K562 (cell line): ENCODE data around the gene KIF26B.

Experiments
- CHCHD3 ChIP-seq: fragments of 250-450 bp; sonication (Bioruptor Pico); IDR thresholded peaks from 2 replicates; pipeline ENCODE4 v2.1.2; 2022; ENCODE audit warnings: mild to moderate bottlenecking
- HCFC1 ChIP-seq: IDR thresholded peaks from 2 replicates; pipeline ENCODE4 v1.6.1; 2012; ENCODE audit warnings: low read depth, low read length, improper control_type of control experiment
- KAT7 ChIP-seq: sonication (generic); formaldehyde crosslinking; IDR thresholded peaks from 2 replicates; pipeline ENCODE4 v1.8.0; 2022; ENCODE audit warnings: missing genetic modification reagents, mild to moderate bottlenecking, borderline replicate concordance
- MYC ChIP-seq, 2 experiments: fragments of 250-450 bp in 1 of 2; sonication (Bioruptor Pico) in 1 of 2; IDR thresholded peaks; 2 replicates each; pipeline versions ENCODE4 v1.5.1 to v1.6.1; 2012 to 2021; ENCODE audit warnings: low read depth in 2 of 2, borderline replicate concordance in 1 of 2, improper control_type of control experiment in 1 of 2, low read length in 1 of 2, mild to moderate bottlenecking in 1 of 2, moderate library complexity in 1 of 2
- SAP30 ChIP-seq: fragments of 200-600 bp; sonication (generic); IDR thresholded peaks from 2 replicates; pipeline ENCODE4 v1.6.1; 2012; ENCODE audit warnings: borderline replicate concordance, low read depth, mild to moderate bottlenecking, moderate library complexity, low read length, control low read depth, inconsistent platforms; ENCODE audit not compliant: insufficient read depth, poor library complexity, severe bottlenecking
- ZKSCAN1 ChIP-seq: fragments of 150-350 bp; IDR thresholded peaks from 2 replicates; pipeline ENCODE4 v1.6.1; 2016; ENCODE audit warnings: low read depth, low read length
- ZNF41 ChIP-seq: fragments of 250-450 bp; sonication (Bioruptor Pico); conservative IDR thresholded peaks from 2 replicates; pipeline ENCODE4 v1.4.0; 2020; ENCODE audit warnings: mild to moderate bottlenecking
- TF ChIP-seq, protein P1 (sequence below), 3 experiments: IDR thresholded peaks in 2 of 3; conservative IDR thresholded peaks in 1 of 3; 2 replicates each; pipeline ENCODE4 v1.5.1; 2011 to 2012; ENCODE audit warnings: low read length in 3 of 3, mild to moderate bottlenecking in 3 of 3, control low read depth in 2 of 3, improper control_type of control experiment in 1 of 3, inconsistent platforms in 1 of 3, low read depth in 1 of 3, mixed read lengths in 1 of 3, moderate library complexity in 1 of 3; ENCODE audit not compliant: insufficient read depth in 2 of 3
- TF ChIP-seq, protein P2 (sequence below): fragments of 250-450 bp; sonication (Bioruptor Pico); IDR thresholded peaks from 2 replicates; pipeline ENCODE4 v1.5.1; 2021; ENCODE audit warnings: mild to moderate bottlenecking

DNA sequence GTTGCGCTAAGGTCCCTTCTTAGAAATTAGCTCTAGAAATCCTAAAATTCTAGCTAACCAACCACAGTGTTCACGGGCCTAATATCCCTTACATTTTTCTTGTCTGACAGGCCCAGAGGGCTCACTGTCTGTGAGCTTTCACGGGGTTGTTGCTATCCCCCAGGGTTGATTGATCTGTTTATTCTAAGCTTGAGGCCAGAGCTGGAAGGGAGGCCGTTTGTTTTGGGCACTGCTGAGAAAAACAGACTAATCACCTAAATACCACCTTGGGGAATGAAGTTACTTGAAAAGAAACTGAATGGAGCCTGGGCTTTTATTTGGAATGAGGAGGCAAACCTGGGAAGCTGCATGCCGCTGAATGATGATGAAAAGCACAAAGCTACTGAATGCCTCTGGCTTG lies 162.4 kb downstream of the KIF26B start:
- TF ChIP-seq, protein P1, sequence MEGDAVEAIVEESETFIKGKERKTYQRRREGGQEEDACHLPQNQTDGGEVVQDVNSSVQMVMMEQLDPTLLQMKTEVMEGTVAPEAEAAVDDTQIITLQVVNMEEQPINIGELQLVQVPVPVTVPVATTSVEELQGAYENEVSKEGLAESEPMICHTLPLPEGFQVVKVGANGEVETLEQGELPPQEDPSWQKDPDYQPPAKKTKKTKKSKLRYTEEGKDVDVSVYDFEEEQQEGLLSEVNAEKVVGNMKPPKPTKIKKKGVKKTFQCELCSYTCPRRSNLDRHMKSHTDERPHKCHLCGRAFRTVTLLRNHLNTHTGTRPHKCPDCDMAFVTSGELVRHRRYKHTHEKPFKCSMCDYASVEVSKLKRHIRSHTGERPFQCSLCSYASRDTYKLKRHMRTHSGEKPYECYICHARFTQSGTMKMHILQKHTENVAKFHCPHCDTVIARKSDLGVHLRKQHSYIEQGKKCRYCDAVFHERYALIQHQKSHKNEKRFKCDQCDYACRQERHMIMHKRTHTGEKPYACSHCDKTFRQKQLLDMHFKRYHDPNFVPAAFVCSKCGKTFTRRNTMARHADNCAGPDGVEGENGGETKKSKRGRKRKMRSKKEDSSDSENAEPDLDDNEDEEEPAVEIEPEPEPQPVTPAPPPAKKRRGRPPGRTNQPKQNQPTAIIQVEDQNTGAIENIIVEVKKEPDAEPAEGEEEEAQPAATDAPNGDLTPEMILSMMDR (IDR thresholded peaks at IDR 0.05 in 2 of 3, conservative IDR thresholded peaks at IDR 0.05 in 1 of 3; ENCODE audit: insufficient read depth in 2 of 3, low read depth in 1 of 3, low read length in 3 of 3) = no peak
- TF ChIP-seq MYC (IDR thresholded peaks at IDR 0.05; ENCODE audit: low read depth, low read length) (no peak), MYC (CRISPR knock-in tag; IDR thresholded peaks at IDR 0.05; ENCODE audit: borderline replicate concordance, low read depth) (no peak), ZKSCAN1 (no peak), ZNF41 (CRISPR knock-in tag) (no peak), KAT7 (CRISPR knock-in tag) (no peak), SAP30 (no peak), HCFC1 (no peak), CHCHD3 (CRISPR knock-in tag) (no peak)
- TF ChIP-seq, protein P2, sequence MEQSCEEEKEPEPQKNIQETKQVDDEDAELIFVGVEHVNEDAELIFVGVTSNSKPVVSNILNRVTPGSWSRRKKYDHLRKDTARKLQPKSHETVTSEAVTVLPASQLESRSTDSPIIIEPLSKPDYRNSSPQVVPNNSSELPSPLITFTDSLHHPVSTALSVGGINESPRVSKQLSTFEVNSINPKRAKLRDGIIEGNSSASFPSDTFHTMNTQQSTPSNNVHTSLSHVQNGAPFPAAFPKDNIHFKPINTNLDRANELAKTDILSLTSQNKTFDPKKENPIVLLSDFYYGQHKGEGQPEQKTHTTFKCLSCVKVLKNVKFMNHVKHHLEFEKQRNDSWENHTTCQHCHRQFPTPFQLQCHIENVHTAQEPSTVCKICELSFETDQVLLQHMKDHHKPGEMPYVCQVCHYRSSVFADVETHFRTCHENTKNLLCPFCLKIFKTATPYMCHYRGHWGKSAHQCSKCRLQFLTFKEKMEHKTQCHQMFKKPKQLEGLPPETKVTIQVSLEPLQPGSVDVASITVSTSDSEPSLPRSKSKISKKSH (CRISPR knock-in tag) = no peak
